ENCODE measurements around the gene SZRD1. TPM values are rescaled to one million over a fixed set of nuclear protein-coding genes. Genes with fewer than 3 reads are reported as not detected.
A peak's percentile ranks its signal among the peaks of the same experiment; 100 is the strongest.

Gene SZRD1
- total and polyA plus RNA-seq, 2 donors (not counting 3 experiments of a cell fraction or from before 2014, with no cell fraction given): 162 to 164 TPM

DNA sequence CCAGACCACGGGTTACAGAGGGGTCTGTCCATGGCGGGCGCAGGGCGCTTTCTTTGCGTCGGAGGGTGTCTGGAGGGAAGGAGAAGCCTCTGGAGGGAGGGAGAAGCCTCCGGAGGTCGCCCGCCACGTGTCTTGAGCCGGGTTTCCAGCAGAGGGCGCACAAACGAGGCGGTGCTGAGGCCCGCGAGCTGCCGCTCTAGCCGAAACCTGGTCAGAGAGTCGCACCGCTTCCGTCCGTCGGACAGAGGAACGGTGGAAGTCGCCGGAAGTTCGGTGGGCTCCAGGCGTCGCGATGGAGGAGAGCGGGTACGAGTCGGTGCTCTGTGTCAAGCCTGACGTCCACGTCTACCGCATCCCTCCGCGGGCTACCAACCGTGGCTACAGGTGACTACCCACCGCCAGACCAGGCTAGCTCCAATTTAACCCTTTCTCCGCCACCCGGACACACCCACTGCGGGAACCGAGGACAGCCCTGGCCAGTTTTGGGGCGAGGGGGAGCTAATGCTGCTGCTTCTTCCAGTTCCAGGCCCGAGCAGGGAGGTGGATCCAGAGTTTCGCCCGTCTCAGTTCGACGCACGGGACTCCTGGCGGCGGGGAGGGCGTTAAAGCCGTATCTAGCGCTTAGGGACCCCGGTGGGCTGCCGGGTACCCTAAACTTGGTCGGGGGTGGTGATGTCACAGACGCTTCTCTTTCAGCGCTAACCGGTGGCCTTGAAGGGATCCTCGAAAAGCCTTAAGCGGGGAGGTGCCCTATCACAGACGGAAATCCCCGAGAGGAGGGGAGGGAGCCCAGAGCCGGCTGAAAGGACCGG is 73.6 kb downstream of the SZRD1 start, which contains the start of gene NECAP2:
Gene NECAP2 (plus strand): TSS at position 255 of the 812 bp plus-strand sequence. CDS start 38 bp downstream, at position 293.
- dilution Hi-C loops (cut with MboI; ENCODE audit: extremely low pct_ligation_motif_present, low sequenced_read_pairs): no loop called here
- no peaks in the 10 kb centered on the region for H4K20me1 ChIP-seq (replicated peaks; ENCODE audit: control insufficient read depth, extremely low read depth, insufficient read depth, low read length)
- H3K27ac ChIP-seq (ENCODE audit: insufficient read depth, low read depth, low read length): peak within 1 kb of the TSS; percentile 29
- H3K9ac ChIP-seq (replicated peaks; ENCODE audit: extremely low read depth, insufficient read depth, low read length): peak within 1 kb of the TSS; percentile 76
- TF ChIP-seq EZH2 (IDR thresholded peaks at IDR 0.05; ENCODE audit: borderline replicate concordance, low read depth, low read length, severe bottlenecking) (no peak), JUN (IDR thresholded peaks at IDR 0.05; ENCODE audit: borderline replicate concordance, insufficient read depth, insufficient read length, low read depth) (no peak), POLR2A (IDR thresholded peaks at IDR 0.05; ENCODE audit: low read depth, low read length) (peak; percentile 96), POLR2AphosphoS5 (IDR thresholded peaks at IDR 0.05; ENCODE audit: insufficient read depth, low read depth, low read length) (peak; percentile 96), FOS (IDR thresholded peaks at IDR 0.05; ENCODE audit: borderline replicate concordance, insufficient read depth, low read length) (no peak), GATA2 (IDR thresholded peaks at IDR 0.05; ENCODE audit: insufficient read depth, insufficient read length, low read depth, low read length) (no peak), MYC (IDR thresholded peaks at IDR 0.05; ENCODE audit: low read depth, low read length) (peak; percentile 35)
- TF ChIP-seq, protein P1, sequence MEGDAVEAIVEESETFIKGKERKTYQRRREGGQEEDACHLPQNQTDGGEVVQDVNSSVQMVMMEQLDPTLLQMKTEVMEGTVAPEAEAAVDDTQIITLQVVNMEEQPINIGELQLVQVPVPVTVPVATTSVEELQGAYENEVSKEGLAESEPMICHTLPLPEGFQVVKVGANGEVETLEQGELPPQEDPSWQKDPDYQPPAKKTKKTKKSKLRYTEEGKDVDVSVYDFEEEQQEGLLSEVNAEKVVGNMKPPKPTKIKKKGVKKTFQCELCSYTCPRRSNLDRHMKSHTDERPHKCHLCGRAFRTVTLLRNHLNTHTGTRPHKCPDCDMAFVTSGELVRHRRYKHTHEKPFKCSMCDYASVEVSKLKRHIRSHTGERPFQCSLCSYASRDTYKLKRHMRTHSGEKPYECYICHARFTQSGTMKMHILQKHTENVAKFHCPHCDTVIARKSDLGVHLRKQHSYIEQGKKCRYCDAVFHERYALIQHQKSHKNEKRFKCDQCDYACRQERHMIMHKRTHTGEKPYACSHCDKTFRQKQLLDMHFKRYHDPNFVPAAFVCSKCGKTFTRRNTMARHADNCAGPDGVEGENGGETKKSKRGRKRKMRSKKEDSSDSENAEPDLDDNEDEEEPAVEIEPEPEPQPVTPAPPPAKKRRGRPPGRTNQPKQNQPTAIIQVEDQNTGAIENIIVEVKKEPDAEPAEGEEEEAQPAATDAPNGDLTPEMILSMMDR (IDR thresholded peaks at IDR 0.05; ENCODE audit: extremely low read depth in 1 of 2, insufficient read depth in 1 of 2, low read depth in 1 of 2, low read length in 2 of 2): peak; percentile 95 to 97
- TF ChIP-seq, protein P2, sequence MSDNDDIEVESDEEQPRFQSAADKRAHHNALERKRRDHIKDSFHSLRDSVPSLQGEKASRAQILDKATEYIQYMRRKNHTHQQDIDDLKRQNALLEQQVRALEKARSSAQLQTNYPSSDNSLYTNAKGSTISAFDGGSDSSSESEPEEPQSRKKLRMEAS (IDR thresholded peaks at IDR 0.05; ENCODE audit: insufficient read depth, insufficient read length): peak; percentile 95
- H3K4me1 ChIP-seq (ENCODE audit: control insufficient read depth, extremely low read depth, insufficient read depth, low read length): peaks cover 12% of the 10 kb centered on the region
- H3K9me1 ChIP-seq (replicated peaks; ENCODE audit: control insufficient read depth, extremely low read depth, insufficient read depth, low read length): no peaks in the 10 kb centered on the region
- BruUV-seq (replicated peaks): TSS peak; percentile 64
- H3K36me3 ChIP-seq (ENCODE audit: control insufficient read depth in 2 of 2, extremely low read depth in 1 of 2, insufficient read depth in 2 of 2, low read length in 2 of 2): peaks cover 11 to 23% of the 10 kb centered on the region in 2 experiments
- peak within 1 kb of the TSS; percentile 83 for H3K4me2 ChIP-seq (ENCODE audit: insufficient read depth, low read length)
- no peaks in the 10 kb centered on the region for H3K9me3 ChIP-seq (replicated peaks; ENCODE audit: control insufficient read depth, insufficient read depth, low read length)
- H3K27me3 ChIP-seq (ENCODE audit: control insufficient read depth in 2 of 2, insufficient read depth in 2 of 2, low read length in 2 of 2): no peaks in the 10 kb centered on the region
- POLR2A ChIA-PET: interaction anchor here (0.6 kb wide), 2 partner anchors 73 to 293 kb away, joined by 3 to 4 read pairs; no protein-coding TSS in a partner anchor
- CTCF ChIA-PET: interaction anchor here (0.7 to 2.9 kb wide), 18 partner anchors 9 to 511 kb away, joined by 3 to 24 read pairs (median 4); partner anchors contain the start of genes FBXO42 and SZRD1
- FAIRE-seq (peak; percentile 88), DNase-seq (ENCODE audit: low read depth, low spot score) (peak; percentile 93)
- H2AFZ ChIP-seq (ENCODE audit: low read depth, low read length): peak within 1 kb of the TSS; percentile 83
- H3K79me2 ChIP-seq (ENCODE audit: control insufficient read depth, insufficient read depth, low read length): peaks cover 36% of the 10 kb centered on the region
- intact Hi-C loops (cut with micrococcal nuclease): loop anchor here (1.0 to 10.0 kb wide), 6 partner anchors 59 to 236 kb away; partner anchors contain the start of genes FBXO42, NBPF1 and SZRD1
- H3K4me3 ChIP-seq (replicated peaks in 1 of 3; ENCODE audit: insufficient read depth in 1 of 3, low read depth in 1 of 3, low read length in 3 of 3): peak within 1 kb of the TSS; percentile 59 to 95 (median 92)

Measured in endothelial cell of umbilical vein (primary cell).